HG03135 (cell line): Measurements from ENCODE around the gene IQGAP2.
"Not testable (repeated sequence)": the region's sequence is repeated elsewhere in the genome, so short reads cannot be mapped to it uniquely, and the experiment has no call there.

ENCODE experiments used
- ATAC-seq: cut with Tn5 transposase; IDR thresholded peaks from one replicate; pipeline ENCODE4 v1.9.1; 2021; ENCODE audit warnings: mild to moderate bottlenecking, moderate library complexity; ENCODE audit not compliant: unreplicated experiment

IQGAP2 gene

DNA sequence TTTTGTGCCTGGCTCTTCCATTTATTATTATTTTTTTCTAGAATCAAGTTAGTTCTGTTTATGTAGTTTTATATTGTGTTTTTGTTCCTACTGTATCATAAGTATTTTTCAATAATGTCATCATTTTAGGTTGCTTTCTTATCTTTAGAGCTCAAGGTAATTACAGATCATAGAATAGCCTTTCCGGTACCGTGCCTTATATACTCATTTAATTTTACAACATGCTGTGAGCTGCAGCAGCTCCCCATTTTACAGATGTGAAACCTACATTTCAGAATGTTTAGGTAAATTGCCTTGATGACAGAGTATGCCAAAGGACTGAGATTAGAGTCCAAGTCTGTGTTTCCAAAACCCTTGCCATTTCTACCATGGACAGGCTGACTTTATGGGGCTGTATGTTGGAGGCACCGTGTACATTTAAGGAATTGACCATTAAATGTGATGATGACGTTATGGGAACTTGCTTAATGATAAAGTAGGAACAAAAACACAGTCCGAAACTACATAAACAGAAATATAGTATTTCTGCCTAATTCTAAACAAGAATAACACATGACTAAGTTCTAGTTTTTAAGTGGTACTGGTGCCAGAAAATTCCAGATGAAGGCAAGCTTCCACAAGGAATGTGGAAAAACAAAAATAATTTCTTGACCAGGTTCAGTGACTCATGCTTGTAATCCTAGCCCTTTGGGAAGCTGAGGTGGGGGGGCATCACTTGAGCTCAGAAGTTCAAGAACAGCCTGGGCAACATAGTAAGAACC lies 97.7 kb downstream of the IQGAP2 start:
- ATAC-seq, result no peak

DNA sequence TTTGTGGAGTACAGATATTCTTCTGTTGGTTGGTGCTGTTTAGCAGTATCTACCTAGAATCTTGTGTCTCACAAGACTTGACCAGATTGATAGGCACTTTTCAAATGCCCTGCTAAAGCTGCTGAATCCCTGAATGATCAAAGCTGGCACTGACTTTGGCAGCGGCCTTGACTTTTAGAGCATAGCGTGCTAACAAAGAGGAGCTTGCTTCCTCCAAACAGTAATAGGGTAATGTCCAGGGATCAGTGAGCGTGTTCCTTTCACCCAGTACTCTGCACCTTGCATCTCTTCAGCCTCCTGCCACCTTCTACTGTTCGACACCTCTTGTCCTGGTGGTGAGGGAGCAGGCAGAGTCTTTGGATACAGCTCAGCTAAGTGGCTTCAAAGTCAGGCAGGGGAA lies 100.8 kb downstream of the IQGAP2 start:
- ATAC-seq, result no peak

- ATAC-seq, result no peak
These were observed 101.9 kb downstream of the IQGAP2 start for GRCh38 chr5:76504901-76505564.

DNA sequence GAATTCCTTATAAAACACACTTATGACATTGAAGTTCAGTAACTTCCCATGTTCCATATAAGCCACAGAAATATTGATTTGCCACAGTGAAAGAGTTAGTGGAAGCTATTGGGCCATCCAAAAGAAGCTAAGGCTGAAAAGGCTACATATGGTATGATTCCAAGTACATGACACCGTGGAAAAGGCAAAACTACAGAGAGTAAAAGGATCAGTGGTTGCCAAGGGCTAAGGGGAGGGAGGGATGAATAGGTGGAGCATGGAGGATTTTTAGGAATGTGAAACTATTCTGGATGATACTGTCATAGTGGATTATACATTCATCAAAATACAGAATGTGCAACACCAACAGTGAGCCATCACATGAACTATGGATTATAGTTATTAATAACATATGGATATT lies 110.4 kb downstream of the IQGAP2 start:
- ATAC-seq, result no peak

DNA sequence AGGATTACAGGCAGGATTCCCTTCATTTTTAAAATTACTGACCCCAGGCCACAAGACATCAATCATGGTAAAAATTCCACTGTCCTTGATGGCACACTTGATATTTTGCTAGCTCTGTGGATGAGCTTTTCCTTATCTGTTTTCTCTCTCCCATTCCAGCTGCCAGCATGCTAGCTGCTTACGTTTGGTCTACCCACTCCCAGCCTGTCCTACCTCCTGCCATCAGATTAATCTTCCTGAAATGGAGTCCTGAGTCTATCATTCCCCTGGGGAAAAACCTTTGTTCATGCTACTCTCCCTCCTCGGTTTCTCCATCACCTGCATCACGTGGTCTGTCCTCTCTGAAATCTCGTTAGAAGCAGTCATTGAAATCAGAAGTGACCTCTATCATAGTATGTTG lies 111.2 kb downstream of the IQGAP2 start:
- no peak for ATAC-seq

DNA sequence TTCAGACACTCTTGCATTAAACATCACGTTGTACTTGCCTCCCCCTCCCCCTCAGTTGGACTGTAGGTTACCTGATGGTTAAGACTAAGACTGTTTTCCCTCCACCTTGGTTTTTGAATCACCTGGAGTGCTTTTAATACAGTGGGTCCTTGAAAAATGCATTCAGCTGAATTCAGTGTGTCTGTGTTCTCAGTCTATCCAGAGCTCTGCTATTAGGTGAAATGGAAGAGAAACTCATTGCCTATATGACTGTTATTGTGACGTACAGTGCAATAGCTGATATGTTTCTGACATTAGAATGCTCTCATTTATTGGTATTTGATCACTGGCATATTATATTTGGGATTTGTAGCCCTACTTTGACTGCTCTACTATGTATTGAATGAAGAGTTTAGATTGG lies 111.6 kb downstream of the IQGAP2 start:
- ATAC-seq, result no peak

DNA sequence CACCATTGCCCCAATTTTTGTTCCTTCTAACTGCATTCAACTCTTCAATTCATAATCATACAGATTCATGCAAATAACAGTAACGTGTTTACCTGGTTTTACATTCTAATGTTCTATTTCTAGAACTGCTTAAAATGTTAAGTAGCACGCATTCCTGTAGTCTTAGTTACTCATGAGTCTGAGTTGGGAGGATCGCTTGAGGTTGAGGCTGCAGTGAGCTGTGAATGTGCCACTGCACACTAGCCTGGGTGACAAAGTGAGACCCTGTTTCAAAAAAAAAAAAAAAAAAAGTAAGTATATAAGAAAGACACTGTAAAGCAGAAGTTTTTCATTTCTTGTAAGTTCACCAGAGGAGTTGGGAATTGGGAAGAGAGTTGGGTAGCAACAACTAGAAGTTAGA lies 114.2 kb downstream of the IQGAP2 start:
- ATAC-seq, result no peak

- ATAC-seq, result not testable (repeated sequence)
These were observed 115.2 kb downstream of the IQGAP2 start for GRCh38 chr5:76518246-76518645.

GRCh38 chr5:76521240-76521758 lies 118.2 kb downstream of the IQGAP2 start:
- ATAC-seq, result peak; percentile 81

- ATAC-seq, result no peak
These were observed 119.2 kb downstream of the IQGAP2 start for GRCh38 chr5:76522103-76522935.

- no peak for ATAC-seq
These were observed 121.2 kb downstream of the IQGAP2 start for GRCh38 chr5:76524101-76524835.

DNA sequence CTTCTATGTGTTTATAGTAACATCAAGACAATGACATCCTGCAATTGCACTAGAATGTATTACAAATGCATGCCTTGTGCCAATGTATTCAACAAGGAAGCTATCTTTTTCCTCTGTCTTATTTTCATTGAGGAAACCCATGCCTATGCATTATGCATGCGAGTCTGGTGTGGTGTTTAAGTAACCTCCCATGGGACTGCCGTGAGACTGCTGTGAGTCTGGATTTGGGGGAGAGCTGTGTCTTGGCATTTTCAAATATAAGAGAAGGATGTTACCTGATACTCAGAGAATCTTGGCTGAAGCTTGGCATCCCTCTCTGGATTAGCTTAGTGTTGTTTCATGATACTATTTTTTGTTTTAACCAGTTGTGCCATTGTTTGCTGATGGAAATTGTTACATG lies 121.8 kb downstream of the IQGAP2 start:
- no peak for ATAC-seq

- no peak for ATAC-seq
These were observed 122.9 kb downstream of the IQGAP2 start for GRCh38 chr5:76525956-76526355.

DNA sequence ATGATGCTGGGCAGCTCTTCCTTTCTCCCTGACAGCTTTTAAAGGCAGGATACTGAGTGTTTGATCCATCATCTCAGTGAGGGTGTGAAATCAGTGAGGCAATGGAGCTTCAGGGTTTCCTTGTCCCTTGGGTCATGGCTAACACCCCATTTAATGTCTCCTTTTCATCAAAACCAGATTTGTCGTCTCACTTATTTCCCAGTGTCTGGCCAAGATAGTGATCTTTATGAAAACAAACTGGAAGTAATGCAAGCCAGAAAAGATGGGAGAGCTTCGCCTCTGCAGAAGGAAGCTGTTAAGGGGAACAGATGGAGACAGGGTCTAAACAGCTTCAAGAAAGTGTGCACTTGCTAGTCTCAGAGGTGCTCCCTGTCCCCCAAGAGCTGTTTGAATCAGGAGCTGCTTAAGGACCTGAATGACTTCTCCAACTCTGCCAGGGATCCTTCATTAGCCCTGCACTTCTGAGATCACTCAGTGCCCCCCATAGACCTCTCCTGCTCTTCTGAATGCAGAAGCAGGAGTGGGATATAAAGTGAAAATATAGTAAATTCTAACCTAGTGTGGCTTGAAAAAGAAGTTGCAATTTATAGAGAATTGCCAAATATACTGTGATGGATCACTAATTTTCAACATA lies 124.0 kb downstream of the IQGAP2 start:
- no peak for ATAC-seq

DNA sequence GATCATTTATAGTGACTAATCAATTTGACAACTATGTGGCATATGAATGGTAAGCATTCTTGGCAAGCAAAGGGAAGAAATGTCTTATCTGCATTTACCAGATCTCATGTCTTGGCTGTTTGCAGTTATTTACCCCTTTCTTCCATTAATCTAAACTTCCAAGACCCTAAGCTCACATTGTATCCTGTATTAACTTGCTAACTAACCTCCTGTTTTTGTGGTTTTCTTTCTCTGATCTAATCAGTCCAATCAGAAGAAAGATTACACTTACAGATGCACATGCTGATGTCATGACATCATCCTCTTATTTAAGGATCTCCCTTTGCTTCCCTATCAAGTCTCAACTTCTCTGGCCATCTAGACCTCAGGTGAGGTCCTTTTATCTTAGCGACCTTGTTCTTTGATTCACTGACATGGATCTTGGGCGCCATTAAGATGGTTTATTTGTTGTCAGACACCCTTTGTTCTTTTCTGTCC lies 124.6 kb downstream of the IQGAP2 start:
- no peak for ATAC-seq

GRCh38 chr5:76528547-76529331 lies 125.7 kb downstream of the IQGAP2 start:
- ATAC-seq, result no peak

DNA sequence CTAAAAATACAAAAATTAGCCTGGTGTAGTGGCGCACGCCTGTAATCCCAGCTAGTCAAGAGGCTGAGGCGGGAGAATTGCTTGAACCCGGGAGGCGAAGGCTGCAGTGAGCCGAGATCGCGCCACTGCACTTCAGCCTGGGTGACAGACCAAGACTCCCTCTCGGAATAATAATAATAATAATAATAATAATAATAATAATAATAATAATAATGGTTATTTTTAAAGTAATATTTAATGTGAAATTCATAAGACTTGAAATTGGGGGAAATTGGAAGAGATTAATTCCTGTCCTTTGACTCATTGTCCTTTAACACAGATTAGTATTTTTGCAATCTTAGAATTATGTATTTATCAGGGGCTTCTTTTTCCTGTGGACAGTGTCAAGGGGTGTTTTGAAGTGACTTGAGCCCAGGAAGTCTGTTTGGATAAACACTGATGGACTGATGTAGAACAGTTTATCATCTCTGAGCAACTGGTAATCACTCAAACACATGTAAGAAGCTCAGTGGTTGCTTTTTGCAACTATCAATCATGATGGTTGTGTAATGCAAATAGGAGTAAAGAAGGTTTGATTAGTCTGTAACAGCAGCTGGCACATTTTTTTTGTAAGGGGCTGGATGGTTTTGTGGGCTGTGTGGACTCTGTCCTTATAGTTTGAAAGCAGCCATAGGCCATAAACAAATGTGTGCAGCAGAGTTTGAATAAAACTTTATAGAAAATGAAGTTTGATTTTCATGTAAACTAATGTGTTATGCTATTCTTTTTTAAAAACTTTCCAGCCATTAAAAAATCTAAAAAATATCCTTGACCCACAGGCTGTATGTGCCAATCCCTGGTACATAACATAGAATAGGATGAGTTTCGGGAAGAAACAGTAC lies 126.6 kb downstream of the IQGAP2 start:
- no peak for ATAC-seq

DNA sequence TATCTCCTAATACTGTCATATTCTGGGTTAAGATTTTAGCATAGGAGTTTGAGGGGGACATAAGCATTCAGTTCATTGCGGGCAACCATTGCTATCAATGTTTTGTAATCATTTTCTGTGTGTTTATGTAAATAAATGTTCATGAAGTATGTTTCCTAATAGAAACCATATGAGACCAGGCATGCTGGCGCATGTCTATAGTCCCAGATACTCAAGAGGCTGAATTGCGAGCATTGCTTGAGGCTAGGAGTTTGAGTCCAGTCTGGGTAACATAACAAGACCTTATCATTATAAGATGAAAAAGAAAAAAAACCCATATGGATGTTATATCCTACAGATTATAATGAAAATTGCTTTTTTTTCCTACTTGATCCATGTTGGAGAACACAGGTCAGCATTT lies 129.0 kb downstream of the IQGAP2 start:
- ATAC-seq, result no peak
